Measurements from ENCODE around the gene TDP2.
A peak's percentile ranks its signal among the peaks of the same experiment; 100 is the strongest.
"Not testable (repeated sequence)": the region's sequence is repeated elsewhere in the genome, so short reads cannot be mapped to it uniquely, and the experiment has no call there.

Gene TDP2

DNA sequence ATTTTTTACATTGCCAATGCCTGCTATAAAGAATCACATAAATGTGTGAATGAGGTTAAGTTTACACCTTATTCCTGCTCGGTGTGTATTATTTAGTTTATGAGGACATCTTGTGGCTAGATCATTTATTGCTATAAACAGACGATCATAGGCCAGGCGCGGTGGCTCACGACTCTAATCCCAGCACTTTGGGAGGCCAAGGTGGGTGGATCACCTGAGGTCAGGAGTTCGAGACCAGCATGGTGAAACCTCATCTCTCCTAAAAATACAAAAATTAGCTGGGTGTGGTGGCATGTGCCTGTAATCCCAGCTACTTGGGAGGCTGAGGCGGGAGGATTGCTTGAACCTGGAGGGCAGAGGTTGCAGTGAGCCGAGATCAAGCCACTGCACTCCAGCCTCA is 28.9 kb upstream of the TDP2 start:
- whole genome bisulfite sequencing (ENCODE audit: extremely low coverage, insufficient coverage, insufficient read length): no CpG with 5 or more reads among the region's 8 CpGs
- not testable (repeated sequence) for H2BK12ac ChIP-seq (ENCODE audit: low read length); H2BK120ac ChIP-seq (ENCODE audit: insufficient read depth, low read length, poor library complexity); H3K27me3 ChIP-seq (ENCODE audit: insufficient read depth, low read length); H3K18ac ChIP-seq (ENCODE audit: low read length); H3K27ac ChIP-seq (ENCODE audit: low read depth, low read length); H3K4me2 ChIP-seq (ENCODE audit: low read length); H3K23ac ChIP-seq (ENCODE audit: low read length); H3K79me1 ChIP-seq (ENCODE audit: low read length); H3K4me3 ChIP-seq (ENCODE audit: low read depth, low read length); H3K9ac ChIP-seq (ENCODE audit: low read length); H2AFZ ChIP-seq (ENCODE audit: insufficient read depth, low read length, poor library complexity); H3K36me3 ChIP-seq (ENCODE audit: control insufficient read depth in 1 of 2, insufficient read depth in 2 of 2, low read length in 2 of 2); H3K79me2 ChIP-seq (ENCODE audit: control insufficient read depth, insufficient read depth, low read length, poor library complexity); H3K14ac ChIP-seq (ENCODE audit: low read length); H3K4me1 ChIP-seq (ENCODE audit: control insufficient read depth in 1 of 2, insufficient read depth in 2 of 2, low read length in 2 of 2); H2AK5ac ChIP-seq (ENCODE audit: low read length); H3K4ac ChIP-seq (ENCODE audit: low read depth, low read length); H3K9me3 ChIP-seq (ENCODE audit: insufficient read depth, low read depth, low read length); H2BK5ac ChIP-seq (ENCODE audit: low read depth, low read length, poor library complexity); H4K8ac ChIP-seq (ENCODE audit: low read depth, low read length); H4K12ac ChIP-seq (ENCODE audit: low read depth, low read length); H4K91ac ChIP-seq (ENCODE audit: low read depth, low read length)
- DNase-seq: peak in 1 of 2 donors; percentile 72

DNA sequence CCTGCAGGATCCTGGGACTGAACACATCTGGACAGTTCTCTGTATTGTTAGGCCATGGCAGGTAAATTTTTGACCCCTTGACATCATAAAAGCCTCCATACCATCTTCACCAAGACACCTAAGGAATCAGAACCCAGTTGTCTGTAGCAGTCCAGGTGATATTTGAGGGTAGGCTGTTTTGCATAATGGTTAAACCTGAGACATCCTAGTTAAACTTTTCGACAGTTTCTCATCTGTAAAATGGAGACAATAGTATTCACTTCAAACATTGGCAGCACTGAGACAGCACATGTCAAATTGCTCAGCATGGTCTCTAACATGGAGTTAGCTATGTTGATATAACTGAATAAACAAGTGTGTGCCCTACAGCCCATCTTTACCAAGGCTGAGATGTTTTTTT is 27.5 kb upstream of the TDP2 start:
- Histone ChIP-seq H4K8ac (ENCODE audit: low read depth, low read length) (no peak overlapping the region), H3K4me2 (ENCODE audit: low read length) (no peak overlapping the region), H2BK12ac (ENCODE audit: low read length) (no peak overlapping the region), H3K23ac (ENCODE audit: low read length) (no peak overlapping the region), H2BK5ac (ENCODE audit: low read depth, low read length, poor library complexity) (no peak overlapping the region), H2BK120ac (ENCODE audit: insufficient read depth, low read length, poor library complexity) (no peak overlapping the region), H3K27ac (ENCODE audit: low read depth, low read length) (no peak overlapping the region), H3K36me3 (ENCODE audit: control insufficient read depth in 1 of 2, insufficient read depth in 2 of 2, low read length in 2 of 2) (no peaks in the 10 kb centered on the region), H3K9ac (ENCODE audit: low read length) (no peak overlapping the region), H3K79me2 (ENCODE audit: control insufficient read depth, insufficient read depth, low read length, poor library complexity) (no peaks in the 10 kb centered on the region), H2AK5ac (ENCODE audit: low read length) (no peak overlapping the region), H2AFZ (ENCODE audit: insufficient read depth, low read length, poor library complexity) (no peak overlapping the region), H3K4me1 (ENCODE audit: control insufficient read depth in 1 of 2, insufficient read depth in 2 of 2, low read length in 2 of 2) (no peaks in the 10 kb centered on the region), H4K91ac (ENCODE audit: low read depth, low read length) (no peak overlapping the region), H3K4ac (ENCODE audit: low read depth, low read length) (no peak overlapping the region), H3K4me3 (ENCODE audit: low read depth, low read length) (no peak overlapping the region), H4K12ac (ENCODE audit: low read depth, low read length) (no peak overlapping the region), H3K14ac (ENCODE audit: low read length) (no peak overlapping the region), H3K18ac (ENCODE audit: low read length) (no peak overlapping the region), H3K27me3 (ENCODE audit: insufficient read depth, low read length) (no peaks in the 10 kb centered on the region), H3K9me3 (ENCODE audit: insufficient read depth, low read depth, low read length) (no peaks in the 10 kb centered on the region), H3K79me1 (ENCODE audit: low read length) (no peaks in the 10 kb centered on the region)
- no peak for DNase-seq
- no CpG with 5 or more reads among the region's 1 CpG for WGBS (ENCODE audit: extremely low coverage, insufficient coverage, insufficient read length)

DNA sequence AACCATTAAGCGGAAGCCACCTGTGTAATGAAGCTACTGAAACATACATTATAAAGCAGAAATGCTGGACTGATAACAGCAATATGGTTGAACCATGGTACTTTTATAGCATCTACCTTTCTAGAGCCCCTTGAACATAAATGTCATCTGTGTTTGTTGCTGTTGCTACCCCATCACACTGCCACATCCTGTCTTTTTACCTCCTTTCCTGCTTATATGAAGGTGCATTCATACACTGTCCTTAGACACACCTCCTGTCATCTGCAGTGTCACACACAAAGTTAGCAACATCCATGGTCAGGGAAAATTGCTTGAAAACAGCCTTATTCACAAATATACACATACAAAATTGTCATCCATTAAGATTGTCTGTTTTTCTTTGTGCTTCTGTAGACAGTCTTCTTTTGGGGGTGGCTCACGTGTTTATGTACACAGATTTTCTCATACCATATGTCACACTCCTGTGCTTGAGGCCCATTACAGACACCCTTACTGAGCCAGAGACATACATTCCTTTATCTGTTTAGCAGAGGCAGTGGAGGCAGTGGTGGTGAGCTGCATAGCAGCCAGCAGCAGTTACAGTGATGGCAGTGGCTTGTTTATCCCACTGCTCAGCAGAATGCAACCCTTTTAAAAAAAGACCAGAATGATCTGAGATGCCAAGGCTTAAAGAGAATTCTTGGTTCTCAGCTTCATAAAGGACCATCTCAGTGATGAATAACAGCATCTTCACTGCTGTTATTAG is 26.3 kb upstream of the TDP2 start:
- Histone ChIP-seq H2AFZ (ENCODE audit: insufficient read depth, low read length, poor library complexity) (no peak overlapping the region), H3K79me1 (ENCODE audit: low read length) (no peaks in the 10 kb centered on the region), H3K18ac (ENCODE audit: low read length) (no peak overlapping the region), H4K91ac (ENCODE audit: low read depth, low read length) (no peak overlapping the region), H3K4me1 (ENCODE audit: control insufficient read depth in 1 of 2, insufficient read depth in 2 of 2, low read length in 2 of 2) (no peaks in the 10 kb centered on the region), H3K27ac (ENCODE audit: low read depth, low read length) (no peak overlapping the region), H2BK5ac (ENCODE audit: low read depth, low read length, poor library complexity) (no peak overlapping the region), H3K9me3 (ENCODE audit: insufficient read depth, low read depth, low read length) (no peaks in the 10 kb centered on the region), H3K9ac (ENCODE audit: low read length) (no peak overlapping the region), H4K8ac (ENCODE audit: low read depth, low read length) (no peak overlapping the region), H3K36me3 (ENCODE audit: control insufficient read depth in 1 of 2, insufficient read depth in 2 of 2, low read length in 2 of 2) (no peaks in the 10 kb centered on the region), H3K23ac (ENCODE audit: low read length) (no peak overlapping the region), H2BK120ac (ENCODE audit: insufficient read depth, low read length, poor library complexity) (no peak overlapping the region), H3K4me3 (ENCODE audit: low read depth, low read length) (no peak overlapping the region), H3K4me2 (ENCODE audit: low read length) (no peak overlapping the region), H3K27me3 (ENCODE audit: insufficient read depth, low read length) (no peaks in the 10 kb centered on the region), H2BK12ac (ENCODE audit: low read length) (no peak overlapping the region), H2AK5ac (ENCODE audit: low read length) (no peak overlapping the region), H3K79me2 (ENCODE audit: control insufficient read depth, insufficient read depth, low read length, poor library complexity) (no peaks in the 10 kb centered on the region), H4K12ac (ENCODE audit: low read depth, low read length) (no peak overlapping the region), H3K4ac (ENCODE audit: low read depth, low read length) (no peak overlapping the region), H3K14ac (ENCODE audit: low read length) (no peak overlapping the region)
- DNase-seq: no peak
- WGBS (ENCODE audit: extremely low coverage, insufficient coverage, insufficient read length): no CpG with 5 or more reads among the region's 2 CpGs

DNA sequence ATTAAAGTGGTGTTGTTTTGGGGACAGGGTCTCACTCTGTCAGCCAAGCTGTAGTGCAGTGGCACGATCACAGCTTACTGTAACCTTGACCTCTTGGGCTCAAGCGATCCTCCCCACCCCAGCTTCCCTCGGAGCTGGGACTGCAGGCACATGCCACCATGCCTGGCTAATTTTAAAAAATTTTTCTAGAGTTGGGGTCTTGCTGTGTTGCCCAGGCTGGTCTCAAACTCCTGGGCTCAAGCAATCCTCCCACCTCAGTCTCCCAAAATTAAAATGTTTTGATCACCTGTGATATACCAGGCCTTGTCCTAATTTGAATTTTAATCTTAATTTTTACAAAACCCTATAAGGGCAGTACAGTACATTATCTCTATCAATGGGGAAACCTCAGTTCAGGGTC is 25.7 kb upstream of the TDP2 start:
- H4K12ac ChIP-seq (ENCODE audit: low read depth, low read length): no peak overlapping the region
- no peak overlapping the region for H4K91ac ChIP-seq (ENCODE audit: low read depth, low read length)
- H3K23ac ChIP-seq (ENCODE audit: low read length): no peak overlapping the region
- no peak overlapping the region for H3K4me2 ChIP-seq (ENCODE audit: low read length)
- H3K9me3 ChIP-seq (ENCODE audit: insufficient read depth, low read depth, low read length): no peaks in the 10 kb centered on the region
- H4K8ac ChIP-seq (ENCODE audit: low read depth, low read length): no peak overlapping the region
- H3K27me3 ChIP-seq (ENCODE audit: insufficient read depth, low read length): no peaks in the 10 kb centered on the region
- no peak overlapping the region for H3K27ac ChIP-seq (ENCODE audit: low read depth, low read length)
- no peaks in the 10 kb centered on the region for H3K79me1 ChIP-seq (ENCODE audit: low read length)
- no peak overlapping the region for H2BK5ac ChIP-seq (ENCODE audit: low read depth, low read length, poor library complexity)
- no peaks in the 10 kb centered on the region for H3K4me1 ChIP-seq (ENCODE audit: control insufficient read depth in 1 of 2, insufficient read depth in 2 of 2, low read length in 2 of 2)
- no peak overlapping the region for H3K9ac ChIP-seq (ENCODE audit: low read length)
- no peak overlapping the region for H2AK5ac ChIP-seq (ENCODE audit: low read length)
- DNase-seq: no peak
- no peak overlapping the region for H3K4me3 ChIP-seq (ENCODE audit: low read depth, low read length)
- H3K18ac ChIP-seq (ENCODE audit: low read length): no peak overlapping the region
- H2BK12ac ChIP-seq (ENCODE audit: low read length): no peak overlapping the region
- no peak overlapping the region for H2AFZ ChIP-seq (ENCODE audit: insufficient read depth, low read length, poor library complexity)
- no peaks in the 10 kb centered on the region for H3K79me2 ChIP-seq (ENCODE audit: control insufficient read depth, insufficient read depth, low read length, poor library complexity)
- H3K14ac ChIP-seq (ENCODE audit: low read length): no peak overlapping the region
- H3K36me3 ChIP-seq (ENCODE audit: control insufficient read depth in 1 of 2, insufficient read depth in 2 of 2, low read length in 2 of 2): no peaks in the 10 kb centered on the region
- H2BK120ac ChIP-seq (ENCODE audit: insufficient read depth, low read length, poor library complexity): no peak overlapping the region
- no CpG with 5 or more reads among the region's 3 CpGs for WGBS (ENCODE audit: extremely low coverage, insufficient coverage, insufficient read length)
- H3K4ac ChIP-seq (ENCODE audit: low read depth, low read length): no peak overlapping the region
